Natural killer cell (primary cell): Measurements from ENCODE around the gene ZNF652. TPM values are rescaled to one million over a fixed set of nuclear protein-coding genes. Genes with fewer than 3 reads are reported as not detected.
A peak's percentile ranks its signal among the peaks of the same experiment; 100 is the strongest.

Experiments used
- ATAC-seq, 3 donors: fragments of 150-1000 bp in 2 of 3; fragments of 200-7000 bp in 1 of 3; cut with Tn5 transposase; 1 replicate in 1 of 3; 2 replicates in 2 of 3; pipeline ENCODE4 v1.10.0; 2021; ENCODE audit warnings: mild to moderate bottlenecking in 2 of 3, moderate library complexity in 2 of 3
- DNase-seq, 2 donors: peaks; one replicate each; pipeline versions ENCODE4 v3.0.0 to v3.0.0-alpha.2; 2013 to 2021; ENCODE audit warnings: mixed read lengths in 1 of 2
- H3K27ac ChIP-seq: one replicate; pipeline ENCODE4 v1.5.1; 2013; ENCODE audit warnings: mild to moderate bottlenecking, low read length
- H3K27me3 ChIP-seq: one replicate; pipeline ENCODE4 v1.6.1; 2013; ENCODE audit warnings: low read length; ENCODE audit not compliant: control insufficient read depth, insufficient read depth
- H3K36me3 ChIP-seq: one replicate; pipeline ENCODE4 v1.6.1; 2013; ENCODE audit warnings: low read length; ENCODE audit not compliant: control insufficient read depth, insufficient read depth
- H3K4me1 ChIP-seq: one replicate; pipeline ENCODE4 v1.6.1; 2013; ENCODE audit warnings: low read length; ENCODE audit not compliant: control insufficient read depth, insufficient read depth
- H3K4me3 ChIP-seq: one replicate; pipeline ENCODE4 v1.5.1; 2013; ENCODE audit warnings: low read length
- H3K9me3 ChIP-seq: one replicate; pipeline ENCODE4 v1.6.1; 2013; ENCODE audit warnings: low read length; ENCODE audit not compliant: control insufficient read depth, insufficient read depth
- H3K27ac Mint-ChIP-seq, 2 donors: one replicate each; pipeline ENCODE4 v1.8.0; 2022; ENCODE audit warnings: mild to moderate bottlenecking in 2 of 2, mixed read lengths in 2 of 2, moderate library complexity in 1 of 2
- H3K27me3 Mint-ChIP-seq, 2 donors: one replicate each; pipeline ENCODE4 v1.8.0; 2022; ENCODE audit warnings: low read depth in 2 of 2, mixed read lengths in 2 of 2
- H3K36me3 Mint-ChIP-seq: one replicate; pipeline ENCODE4 v1.8.0; 2022; ENCODE audit warnings: mixed read lengths
- H3K4me1 Mint-ChIP-seq, 2 donors: one replicate each; pipeline ENCODE4 v1.8.0; 2022; ENCODE audit warnings: mixed read lengths in 2 of 2
- H3K4me3 Mint-ChIP-seq: one replicate; pipeline ENCODE4 v1.8.0; 2022; ENCODE audit warnings: mild to moderate bottlenecking, moderate library complexity, mixed read lengths
- H3K9me3 Mint-ChIP-seq, 2 donors: one replicate each; pipeline ENCODE4 v1.8.0; 2022; ENCODE audit warnings: mixed read lengths in 2 of 2
- WGBS: methylation state at CpG from one replicate; pipeline ENCODE4 v1.1.7; 2013; ENCODE audit warnings: missing lambda C conversion rate; ENCODE audit not compliant: insufficient coverage; 5-methylcytosine and 5-hydroxymethylcytosine counted together
- intact Hi-C: fragments of 100-400 bp; cut with micrococcal nuclease; formaldehyde crosslinking; loops from one replicate; pipeline ENCODE4 v1.14.2; 2022
- total RNA-seq, 4 donors: library from RNA; stranded (reverse); fragments of 120-200 nt in 1 of 4; gene quantifications; one replicate each; pipeline versions ENCODE4 v1.2.3 to v1.2.4, GENCODE V29; 2013 to 2022
- TF ChIP-seq, protein P1 (sequence below): fragments of 200-600 bp; IDR thresholded peaks from one replicate; pipeline ENCODE4 v1.8.0; 2022; ENCODE audit warnings: antibody characterized with exemption

ZNF652 gene
- total RNA-seq, 3 donors from 2014 or later (not counting 1 experiment from before 2014, with no cell fraction given), result 53.8 to 79.1 (median 73.3) TPM

- Histone ChIP-seq H3K36me3 (no peaks in the 10 kb centered on the region), H3K4me3 (peak overlapping the region; percentile 91), H3K4me1 (peaks cover 42% of the 10 kb centered on the region), H3K9me3 (no peaks in the 10 kb centered on the region), H3K27me3 (no peaks in the 10 kb centered on the region), H3K27ac (peak overlapping the region; percentile 78)
- Mint-ChIP-seq H3K9me3 (no peaks in the 10 kb centered on the region), H3K4me1 (peaks cover 48 to 49% of the 10 kb centered on the region in 2 donors), H3K36me3 (no peaks in the 10 kb centered on the region), H3K27ac (peak overlapping the region; percentile 85 to 97), H3K4me3 (peak overlapping the region; percentile 86), H3K27me3 (no peaks in the 10 kb centered on the region)
- DNase-seq (peak in 1 of 2 donors; percentile 55), ATAC-seq (no peak)
- WGBS, result 2% methylated on average over 7 of the region's 8 CpGs
- intact Hi-C loops, result loop anchor here (10.0 kb wide), 1 partner anchor 135 kb away; no protein-coding TSS in a partner anchor
- TF ChIP-seq, protein P1, sequence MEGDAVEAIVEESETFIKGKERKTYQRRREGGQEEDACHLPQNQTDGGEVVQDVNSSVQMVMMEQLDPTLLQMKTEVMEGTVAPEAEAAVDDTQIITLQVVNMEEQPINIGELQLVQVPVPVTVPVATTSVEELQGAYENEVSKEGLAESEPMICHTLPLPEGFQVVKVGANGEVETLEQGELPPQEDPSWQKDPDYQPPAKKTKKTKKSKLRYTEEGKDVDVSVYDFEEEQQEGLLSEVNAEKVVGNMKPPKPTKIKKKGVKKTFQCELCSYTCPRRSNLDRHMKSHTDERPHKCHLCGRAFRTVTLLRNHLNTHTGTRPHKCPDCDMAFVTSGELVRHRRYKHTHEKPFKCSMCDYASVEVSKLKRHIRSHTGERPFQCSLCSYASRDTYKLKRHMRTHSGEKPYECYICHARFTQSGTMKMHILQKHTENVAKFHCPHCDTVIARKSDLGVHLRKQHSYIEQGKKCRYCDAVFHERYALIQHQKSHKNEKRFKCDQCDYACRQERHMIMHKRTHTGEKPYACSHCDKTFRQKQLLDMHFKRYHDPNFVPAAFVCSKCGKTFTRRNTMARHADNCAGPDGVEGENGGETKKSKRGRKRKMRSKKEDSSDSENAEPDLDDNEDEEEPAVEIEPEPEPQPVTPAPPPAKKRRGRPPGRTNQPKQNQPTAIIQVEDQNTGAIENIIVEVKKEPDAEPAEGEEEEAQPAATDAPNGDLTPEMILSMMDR, result no peak
Observed at GRCh38 chr17:49359990-49360795, 1.9 kb downstream of the ZNF652 start.

DNA sequence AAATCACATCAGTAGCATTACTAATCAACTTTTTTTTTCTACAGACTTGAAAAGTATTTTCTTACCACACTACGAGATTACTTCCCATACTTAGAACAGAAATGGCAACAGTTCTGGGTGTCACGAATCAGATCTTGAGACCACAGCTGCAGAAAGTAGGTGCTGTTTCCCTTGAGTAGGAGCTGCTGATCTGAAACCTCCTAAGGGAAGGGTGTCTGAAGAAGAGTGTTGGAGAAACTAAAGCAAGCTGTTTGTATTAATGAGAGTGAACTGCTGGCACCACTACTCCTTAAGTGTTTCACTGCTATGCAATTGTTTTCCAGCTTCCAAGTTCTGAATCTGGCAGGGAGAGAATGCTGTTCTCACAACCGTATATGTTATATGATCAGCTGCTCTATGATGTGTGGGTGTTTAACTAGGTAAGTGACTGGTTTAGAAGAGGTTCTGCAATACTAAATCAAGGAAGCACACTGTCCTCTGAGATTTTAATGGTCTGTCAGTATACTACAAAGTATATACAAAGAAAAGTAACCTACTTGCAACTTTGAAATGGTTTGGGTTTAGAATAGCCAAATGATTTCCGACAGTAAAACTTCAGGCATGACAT, 3.3 kb downstream of the ZNF652 start:
- Mint-ChIP-seq H3K4me3 (peak overlapping the region; percentile 86), H3K27ac (peak overlapping the region; percentile 85 to 97), H3K36me3 (no peaks in the 10 kb centered on the region), H3K4me1 (peaks cover 48% of the 10 kb centered on the region in 2 donors), H3K9me3 (no peaks in the 10 kb centered on the region), H3K27me3 (no peaks in the 10 kb centered on the region)
- Histone ChIP-seq H3K27ac (peak overlapping the region; percentile 78), H3K4me3 (no peak overlapping the region), H3K27me3 (no peaks in the 10 kb centered on the region), H3K4me1 (peaks cover 38% of the 10 kb centered on the region), H3K9me3 (no peaks in the 10 kb centered on the region), H3K36me3 (no peaks in the 10 kb centered on the region)
- peak in 1 of 2 donors; percentile 60 for DNase-seq
- WGBS, result 25% methylated on average over 4 of the region's 4 CpGs
- TF ChIP-seq, protein P1, result no peak
- intact Hi-C loops, result no loop called here
- no peak for ATAC-seq

GRCh38 chr17:49357516-49357915, 4.5 kb downstream of the ZNF652 start:
- WGBS, result 58% methylated on average over 3 of the region's 3 CpGs
- peaks cover 43% of the 10 kb centered on the region for H3K4me1 ChIP-seq
- H3K27ac ChIP-seq, result peak overlapping the region; percentile 78
- DNase-seq (no peak), ATAC-seq (no peak)
- Mint-ChIP-seq H3K4me3 (peak overlapping the region; percentile 86), H3K36me3 (no peaks in the 10 kb centered on the region), H3K27me3 (no peaks in the 10 kb centered on the region), H3K27ac (peak overlapping the region; percentile 85 to 97), H3K9me3 (no peaks in the 10 kb centered on the region), H3K4me1 (peaks cover 50 to 52% of the 10 kb centered on the region in 2 donors)
- TF ChIP-seq, protein P1, result no peak
- no peak overlapping the region for H3K4me3 ChIP-seq
- intact Hi-C loops, result no loop called here
- no peaks in the 10 kb centered on the region for H3K9me3 ChIP-seq
- no peaks in the 10 kb centered on the region for H3K36me3 ChIP-seq
- no peaks in the 10 kb centered on the region for H3K27me3 ChIP-seq
